Gastrocnemius medialis (tissue), 4 donors: ENCODE results near the gene SASS6. TPM values are rescaled to one million over a fixed set of nuclear protein-coding genes. Genes with fewer than 3 reads are reported as not detected.
"Not testable (repeated sequence)": the region's sequence is repeated elsewhere in the genome, so short reads cannot be mapped to it uniquely, and the experiment has no call there.

Experiments
- ATAC-seq, 2 donors: fragments of 150-250 bp; one replicate each; pipeline ENCODE4 v1.9.1; 2016
- DNase-seq, 2 donors: peaks; one replicate each; pipeline ENCODE4 v3.0.0-alpha.2; 2019
- H3K27ac ChIP-seq, 4 donors: fragments of 200-600 bp; sonication (generic); 1 replicate in 1 of 4; 2 replicates in 3 of 4; pipeline ENCODE4 v1.5.1; 2016 to 2018; ENCODE audit warnings: mild to moderate bottlenecking in 2 of 4, moderate library complexity in 1 of 4
- H3K27me3 ChIP-seq, 3 donors: fragments of 200-600 bp; sonication (generic) in 2 of 3; 1 replicate in 1 of 3; 2 replicates in 2 of 3; pipeline versions ENCODE4 v1.5.1 to v1.6.0; 2016 to 2019; ENCODE audit warnings: mild to moderate bottlenecking in 1 of 3, moderate library complexity in 1 of 3
- H3K36me3 ChIP-seq, 2 donors: fragments of 200-600 bp; sonication (generic) in 1 of 2; one replicate each; pipeline ENCODE4 v1.5.1; 2017 to 2018
- H3K4me1 ChIP-seq, 2 donors: fragments of 200-600 bp; sonication (generic) in 1 of 2; one replicate each; pipeline ENCODE4 v1.5.1; 2016 to 2017; ENCODE audit warnings: mild to moderate bottlenecking in 2 of 2
- H3K4me3 ChIP-seq, 4 donors: fragments of 200-600 bp; sonication (generic) in 3 of 4; 1 replicate in 1 of 4; 2 replicates in 3 of 4; pipeline ENCODE4 v1.5.1; 2016 to 2019; ENCODE audit warnings: mild to moderate bottlenecking in 2 of 4
- H3K9me3 ChIP-seq, 3 donors: fragments of 200-600 bp; sonication (generic) in 2 of 3; 1 replicate in 1 of 3; 2 replicates in 2 of 3; pipeline ENCODE4 v1.5.1; 2016 to 2019
- CTCF ChIP-seq, 5 experiments: fragments of 450-650 bp in 3 of 5; fragments of 200-600 bp in 2 of 5; sonication (generic) in 2 of 5; IDR thresholded peaks in 4 of 5; conservative IDR thresholded peaks in 1 of 5; 1 replicate in 4 of 5; 2 replicates in 1 of 5; pipeline ENCODE4 v1.5.1; 2016 to 2019; ENCODE audit warnings: antibody characterized with exemption in 5 of 5, mild to moderate bottlenecking in 3 of 5, moderate library complexity in 3 of 5
- POLR2A ChIP-seq, 2 donors: fragments of 450-650 bp; IDR thresholded peaks; one replicate each; pipeline ENCODE4 v1.6.1; 2017; ENCODE audit warnings: antibody characterized with exemption in 2 of 2, mild to moderate bottlenecking in 2 of 2, moderate library complexity in 2 of 2
- in situ Hi-C, 4 donors: fragments of 200-750 bp; cut with MboI; loops; one replicate each; pipeline versions ENCODE4 v1.15.0 to v1.8.0; 2017; ENCODE audit warnings: low sequenced_read_pairs in 4 of 4
- intact Hi-C: fragments of 100-400 bp; cut with DNase I; formaldehyde crosslinking; loops from one replicate; pipeline ENCODE4 v1.15.1; 2023; ENCODE audit warnings: low total_unique reads
- total RNA-seq, 4 donors: library from RNA; depleted of rRNA; stranded (reverse); fragments of >200 nt; gene quantifications; one replicate each; pipeline versions ENCODE4 v1.1.0 to v1.2.3, GENCODE V29; 2016

SASS6 gene
- total RNA-seq, 4 donors from 2014 or later: 0.71 to 4.2 (median 1.6) TPM

- Histone ChIP-seq H3K4me1 (peaks cover 15 to 29% of the 10 kb centered on the region in 2 donors), H3K36me3 (no peaks in the 10 kb centered on the region), H3K4me3 (no peak overlapping the region), H3K9me3 (no peaks in the 10 kb centered on the region), H3K27me3 (no peaks in the 10 kb centered on the region), H3K27ac (no peak overlapping the region)
- ATAC-seq (no peak), DNase-seq (no peak)
- no peak for TF ChIP-seq POLR2A (IDR thresholded peaks at IDR 0.05)
- TF ChIP-seq CTCF (IDR thresholded peaks at IDR 0.05 in 4 of 5, conservative IDR thresholded peaks at IDR 0.05 in 1 of 5): no peak
- in situ Hi-C loops: no loop called here
- intact Hi-C loops: no loop called here
Observed at GRCh38 chr1:100051893-100052292, 80.8 kb downstream of the SASS6 start.

GRCh38 chr1:100051401-100051800 is 81.3 kb downstream of the SASS6 start:
- ATAC-seq (no peak), DNase-seq (no peak)
- Histone ChIP-seq H3K4me1 (peaks cover 14 to 32% of the 10 kb centered on the region in 2 donors), H3K27me3 (no peaks in the 10 kb centered on the region), H3K4me3 (no peak overlapping the region), H3K9me3 (no peaks in the 10 kb centered on the region), H3K36me3 (no peaks in the 10 kb centered on the region), H3K27ac (no peak overlapping the region)
- in situ Hi-C loops (no loop called here), intact Hi-C loops (no loop called here)
- TF ChIP-seq POLR2A (IDR thresholded peaks at IDR 0.05) (no peak), CTCF (IDR thresholded peaks at IDR 0.05 in 4 of 5, conservative IDR thresholded peaks at IDR 0.05 in 1 of 5) (no peak)

- H3K9me3 ChIP-seq: no peaks in the 10 kb centered on the region
- H3K36me3 ChIP-seq: no peaks in the 10 kb centered on the region
- ATAC-seq: no peak
- no peak for DNase-seq
- no peaks in the 10 kb centered on the region for H3K27me3 ChIP-seq
- H3K4me1 ChIP-seq: peaks cover 14 to 32% of the 10 kb centered on the region in 2 donors
- in situ Hi-C loops: no loop called here
- no peak for TF ChIP-seq CTCF (IDR thresholded peaks at IDR 0.05 in 4 of 5, conservative IDR thresholded peaks at IDR 0.05 in 1 of 5)
- no peak for TF ChIP-seq POLR2A (IDR thresholded peaks at IDR 0.05)
- intact Hi-C loops: no loop called here
- peak overlapping the region in 2 of 4 donors; percentile 14 to 29 for H3K27ac ChIP-seq
- no peak overlapping the region for H3K4me3 ChIP-seq
Observed at GRCh38 chr1:100050139-100050538, 82.6 kb downstream of the SASS6 start.

GRCh38 chr1:100047235-100047708 is 85.5 kb downstream of the SASS6 start:
- not testable (repeated sequence) for H3K36me3 ChIP-seq, ATAC-seq, DNase-seq

GRCh38 chr1:100045206-100045605 is 87.5 kb downstream of the SASS6 start:
- H3K9me3 ChIP-seq: no peaks in the 10 kb centered on the region
- no peak overlapping the region for H3K27ac ChIP-seq
- DNase-seq (no peak), ATAC-seq (no peak)
- TF ChIP-seq CTCF (IDR thresholded peaks at IDR 0.05 in 4 of 5, conservative IDR thresholded peaks at IDR 0.05 in 1 of 5) (no peak), POLR2A (IDR thresholded peaks at IDR 0.05) (no peak)
- H3K36me3 ChIP-seq: no peaks in the 10 kb centered on the region
- H3K4me3 ChIP-seq: no peak overlapping the region
- peaks cover 22 to 49% of the 10 kb centered on the region in 2 donors for H3K4me1 ChIP-seq
- H3K27me3 ChIP-seq: no peaks in the 10 kb centered on the region
- in situ Hi-C loops (loop anchor here in 2 of 4 donors (25.0 kb wide), 1 partner anchor 233 kb away; no protein-coding TSS in a partner anchor), intact Hi-C loops (no loop called here)

More at GRCh38 chr1:100047235-100047708, 85.5 kb downstream of the SASS6 start:
- H3K27ac ChIP-seq, intact Hi-C loops, H3K27me3 ChIP-seq, H3K9me3 ChIP-seq, H3K4me3 ChIP-seq: not testable (repeated sequence)
- in situ Hi-C loops: loop anchor here in 2 of 4 donors (25.0 kb wide), 1 partner anchor 235 kb away; no protein-coding TSS in a partner anchor
- H3K4me1 ChIP-seq: peaks cover 19 to 40% of the 10 kb centered on the region in 2 donors
